ENCODE data around the gene PLXNA4. TPM values are rescaled to one million over a fixed set of nuclear protein-coding genes. Genes with fewer than 3 reads are reported as not detected.

Gene PLXNA4
- total and polyA plus RNA-seq, 10 donors = 0.15 to 14.7 (median 8.7) TPM

DNA sequence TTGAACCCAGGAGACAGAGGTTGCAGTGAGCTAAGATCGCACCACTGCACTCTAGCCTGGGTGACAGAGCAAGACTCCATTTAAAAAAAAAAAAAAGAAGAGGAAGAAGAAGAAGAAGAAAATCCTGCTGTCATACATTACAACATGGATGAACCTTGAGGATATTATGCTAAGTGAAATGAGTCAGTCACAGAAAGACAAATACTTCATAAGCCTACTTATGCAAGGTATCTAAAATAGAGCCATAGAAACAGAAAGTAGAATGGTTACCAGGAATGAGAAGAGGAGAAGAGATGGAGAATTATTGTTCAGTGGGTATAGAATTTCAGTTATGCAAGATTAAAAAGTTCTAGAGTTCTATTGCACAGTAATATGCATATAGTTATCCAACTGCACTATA, 466.5 kb downstream of the PLXNA4 start:
- no peaks in the 10 kb centered on the region for H3K4me1 ChIP-seq
- intact Hi-C loops (cut with DNase I; ENCODE audit: low total_unique reads) = no loop called here
- no peak overlapping the region for H3K4me3 ChIP-seq
- H3K27me3 ChIP-seq (replicated peaks in 1 of 7) = peaks cover 0 to 4% (median 0%) of the 10 kb centered on the region in 7 donors
- 92 to 100% (median 100%) methylated on average over 1 of the region's 1 CpG for WGBS, 5 donors
- TF ChIP-seq CTCF (IDR thresholded peaks at IDR 0.05 in 8 of 11, conservative IDR thresholded peaks at IDR 0.05 in 3 of 11) (no peak), POLR2A (IDR thresholded peaks at IDR 0.05) (no peak), POLR2AphosphoS5 (IDR thresholded peaks at IDR 0.05) (no peak)
- H3K36me3 ChIP-seq = no peaks in the 10 kb centered on the region
- H3K9me3 ChIP-seq = no peaks in the 10 kb centered on the region
- H3K27ac ChIP-seq = no peak overlapping the region
- DNase-seq = no peak

DNA sequence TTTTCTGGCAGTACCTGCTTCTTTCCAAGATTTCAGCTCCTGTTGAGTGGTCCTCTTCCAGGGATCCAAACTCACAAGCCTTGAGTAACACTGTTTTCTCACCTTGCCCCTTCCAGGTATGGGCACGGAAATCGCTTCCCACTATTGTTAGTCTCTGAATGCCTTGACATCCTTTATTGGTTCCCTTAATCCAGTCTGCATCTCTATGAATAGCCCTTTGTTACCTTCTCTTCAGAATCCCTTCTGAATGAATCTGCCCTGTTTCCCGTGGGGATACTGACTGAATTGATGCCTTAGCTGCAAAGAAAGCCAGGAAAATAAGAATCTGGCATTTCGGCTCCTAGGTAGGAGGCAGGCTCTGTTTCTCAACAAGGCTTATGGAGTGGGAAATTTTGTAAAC, 467.7 kb downstream of the PLXNA4 start:
- Histone ChIP-seq H3K4me3 (no peak overlapping the region), H3K36me3 (no peaks in the 10 kb centered on the region), H3K9me3 (no peaks in the 10 kb centered on the region), H3K27me3 (replicated peaks in 1 of 7) (peaks cover 0 to 4% (median 0%) of the 10 kb centered on the region in 7 donors), H3K4me1 (no peaks in the 10 kb centered on the region), H3K27ac (no peak overlapping the region)
- no peak for DNase-seq
- intact Hi-C loops (cut with DNase I; ENCODE audit: low total_unique reads) = no loop called here
- TF ChIP-seq POLR2A (IDR thresholded peaks at IDR 0.05) (no peak), POLR2AphosphoS5 (IDR thresholded peaks at IDR 0.05) (no peak), CTCF (IDR thresholded peaks at IDR 0.05 in 8 of 11, conservative IDR thresholded peaks at IDR 0.05 in 3 of 11) (no peak)
- WGBS, 5 donors = 51 to 72% (median 62%) methylated on average over 4 of the region's 4 CpGs

DNA sequence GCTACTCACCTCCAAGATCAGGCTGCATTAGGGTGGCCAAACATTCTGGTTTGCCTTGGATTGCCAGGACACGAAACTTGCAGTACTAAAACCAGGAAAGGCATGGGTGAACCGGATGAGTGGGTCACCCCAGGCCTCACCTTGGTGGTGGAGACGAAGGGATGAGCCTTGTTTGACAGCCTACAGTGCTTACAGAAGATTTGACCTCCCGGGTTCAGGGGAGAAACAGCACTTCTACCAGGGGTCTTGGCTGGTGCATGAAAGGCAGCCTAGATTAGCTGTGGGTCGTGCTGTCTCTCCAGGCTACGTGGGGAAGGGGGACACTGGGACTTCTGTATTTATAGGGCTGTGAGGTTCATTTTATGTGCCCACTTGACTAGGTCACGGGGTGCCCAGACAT, 469.8 kb downstream of the PLXNA4 start:
- no peaks in the 10 kb centered on the region for H3K36me3 ChIP-seq
- intact Hi-C loops (cut with DNase I; ENCODE audit: low total_unique reads) = no loop called here
- 78 to 83% (median 80%) methylated on average over 6 to 7 of the region's 7 CpGs for WGBS, 5 donors
- H3K4me3 ChIP-seq = no peak overlapping the region
- H3K27me3 ChIP-seq (replicated peaks in 1 of 7) = peaks cover 0 to 4% (median 0%) of the 10 kb centered on the region in 7 donors
- TF ChIP-seq CTCF (IDR thresholded peaks at IDR 0.05 in 8 of 11, conservative IDR thresholded peaks at IDR 0.05 in 3 of 11) (no peak), POLR2A (IDR thresholded peaks at IDR 0.05) (no peak), POLR2AphosphoS5 (IDR thresholded peaks at IDR 0.05) (no peak)
- no peak overlapping the region for H3K27ac ChIP-seq
- no peak for DNase-seq
- H3K4me1 ChIP-seq = no peaks in the 10 kb centered on the region
- no peaks in the 10 kb centered on the region for H3K9me3 ChIP-seq

DNA sequence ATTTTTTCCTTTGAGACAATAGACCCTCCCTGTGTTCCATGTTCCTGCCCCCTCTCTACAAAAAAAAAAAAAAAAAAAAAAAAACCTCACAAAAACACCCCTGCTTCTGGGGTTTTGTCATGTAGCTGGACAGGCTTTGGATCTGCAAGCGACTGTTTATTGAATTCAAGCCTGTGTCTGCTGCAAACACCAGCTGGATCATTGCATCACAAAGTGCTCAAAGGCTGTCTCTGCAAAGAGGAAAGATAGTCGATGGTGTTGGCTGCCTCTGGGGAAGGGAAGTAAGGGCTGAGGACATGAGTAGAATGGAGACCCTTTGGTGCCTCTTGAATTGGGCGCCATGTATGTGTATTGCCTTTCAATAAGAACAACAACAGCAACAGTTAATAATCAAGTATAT, 471.2 kb downstream of the PLXNA4 start:
- Histone ChIP-seq H3K4me1 (no peaks in the 10 kb centered on the region), H3K9me3 (no peaks in the 10 kb centered on the region), H3K27me3 (replicated peaks in 1 of 7) (peaks cover 0 to 4% (median 0%) of the 10 kb centered on the region in 7 donors), H3K4me3 (no peak overlapping the region), H3K27ac (no peak overlapping the region), H3K36me3 (no peaks in the 10 kb centered on the region)
- intact Hi-C loops (cut with DNase I; ENCODE audit: low total_unique reads) = no loop called here
- no peak for TF ChIP-seq POLR2AphosphoS5 (IDR thresholded peaks at IDR 0.05)
- TF ChIP-seq POLR2A (IDR thresholded peaks at IDR 0.05) = no peak
- TF ChIP-seq CTCF (IDR thresholded peaks at IDR 0.05 in 8 of 11, conservative IDR thresholded peaks at IDR 0.05 in 3 of 11) = no peak
- WGBS, 5 donors = 69 to 84% (median 79%) methylated on average over 3 of the region's 3 CpGs
- no peak for DNase-seq
